Measurements from ENCODE around the gene ROR2.

DNA sequence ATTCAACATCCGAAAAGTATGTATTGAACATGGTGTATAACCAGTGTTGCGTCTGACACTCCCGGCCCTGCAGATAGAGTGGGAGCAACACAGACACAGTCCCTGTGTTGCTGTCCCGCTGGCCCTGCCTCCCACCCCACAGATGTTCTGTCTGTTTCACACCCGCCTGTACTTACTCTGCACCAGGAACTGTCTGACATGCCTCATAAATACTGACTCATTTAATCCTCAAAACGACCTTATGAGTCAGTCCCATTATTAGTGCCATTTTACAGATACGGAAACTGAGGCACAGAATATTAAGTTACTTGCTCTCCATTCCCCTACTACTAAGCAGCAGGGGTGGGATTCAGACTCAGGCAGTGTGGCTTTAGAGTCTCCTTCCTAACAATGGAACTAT lies 416.6 kb downstream of the ROR2 start:
- TF ChIP-seq, protein P1, sequence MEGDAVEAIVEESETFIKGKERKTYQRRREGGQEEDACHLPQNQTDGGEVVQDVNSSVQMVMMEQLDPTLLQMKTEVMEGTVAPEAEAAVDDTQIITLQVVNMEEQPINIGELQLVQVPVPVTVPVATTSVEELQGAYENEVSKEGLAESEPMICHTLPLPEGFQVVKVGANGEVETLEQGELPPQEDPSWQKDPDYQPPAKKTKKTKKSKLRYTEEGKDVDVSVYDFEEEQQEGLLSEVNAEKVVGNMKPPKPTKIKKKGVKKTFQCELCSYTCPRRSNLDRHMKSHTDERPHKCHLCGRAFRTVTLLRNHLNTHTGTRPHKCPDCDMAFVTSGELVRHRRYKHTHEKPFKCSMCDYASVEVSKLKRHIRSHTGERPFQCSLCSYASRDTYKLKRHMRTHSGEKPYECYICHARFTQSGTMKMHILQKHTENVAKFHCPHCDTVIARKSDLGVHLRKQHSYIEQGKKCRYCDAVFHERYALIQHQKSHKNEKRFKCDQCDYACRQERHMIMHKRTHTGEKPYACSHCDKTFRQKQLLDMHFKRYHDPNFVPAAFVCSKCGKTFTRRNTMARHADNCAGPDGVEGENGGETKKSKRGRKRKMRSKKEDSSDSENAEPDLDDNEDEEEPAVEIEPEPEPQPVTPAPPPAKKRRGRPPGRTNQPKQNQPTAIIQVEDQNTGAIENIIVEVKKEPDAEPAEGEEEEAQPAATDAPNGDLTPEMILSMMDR (IDR thresholded peaks at IDR 0.05): no peak
- TF ChIP-seq POLR2AphosphoS5 (IDR thresholded peaks at IDR 0.05) (no peak), EP300 (IDR thresholded peaks at IDR 0.05) (no peak), POLR2A (IDR thresholded peaks at IDR 0.05) (no peak)
